Glutamatergic neuron (in vitro differentiated cells): ENCODE data around the gene ANTXR2. TPM values are rescaled to one million over a fixed set of nuclear protein-coding genes. Genes with fewer than 3 reads are reported as not detected.

Experiments
- DNase-seq: peaks from one replicate; pipeline ENCODE4 v3.0.0; 2022
- H3K27ac Mint-ChIP-seq: one replicate; pipeline ENCODE4 v1.8.0; 2020; ENCODE audit warnings: mild to moderate bottlenecking, mixed read lengths, inconsistent platforms; ENCODE audit not compliant: unreplicated experiment
- H3K27me3 Mint-ChIP-seq: one replicate; pipeline ENCODE4 v1.8.0; 2020; ENCODE audit warnings: mild to moderate bottlenecking, moderate library complexity, mixed read lengths, inconsistent platforms; ENCODE audit not compliant: unreplicated experiment
- H3K36me3 Mint-ChIP-seq: one replicate; pipeline ENCODE4 v1.8.0; 2020; ENCODE audit warnings: mild to moderate bottlenecking, mixed read lengths, inconsistent platforms; ENCODE audit not compliant: unreplicated experiment
- H3K4me1 Mint-ChIP-seq: one replicate; pipeline ENCODE4 v1.8.0; 2020; ENCODE audit warnings: mild to moderate bottlenecking, low read depth, mixed read lengths, inconsistent platforms; ENCODE audit not compliant: unreplicated experiment
- H3K4me3 Mint-ChIP-seq: one replicate; pipeline ENCODE4 v1.8.0; 2020; ENCODE audit warnings: mild to moderate bottlenecking, mixed read lengths, inconsistent platforms; ENCODE audit not compliant: unreplicated experiment
- H3K9me3 Mint-ChIP-seq: one replicate; pipeline ENCODE4 v1.8.0; 2020; ENCODE audit warnings: mild to moderate bottlenecking, moderate library complexity, mixed read lengths, inconsistent platforms; ENCODE audit not compliant: unreplicated experiment
- CTCF ChIP-seq: fragments of 200-600 bp; sonication (generic); IDR thresholded peaks from one replicate; pipeline ENCODE4 v1.5.0; 2021; ENCODE audit not compliant: partially characterized antibody, unreplicated experiment
- total RNA-seq: library from RNA; stranded (reverse); fragmentation: NEBNext Ultra II Directional; extraction: Animal tissue kit (Norgen Biotek cat#: 25700); gene quantifications from one replicate; pipeline ENCODE4 v1.2.1, GENCODE V29; 2021; ENCODE audit not compliant: unreplicated experiment

The ANTXR2 gene
- total RNA-seq, 1 donor from 2014 or later: 47.8 TPM

- TF ChIP-seq CTCF: no peak
- H3K27ac Mint-ChIP-seq: no peak overlapping the region
- H3K27me3 Mint-ChIP-seq: peaks cover 4% of the 10 kb centered on the region
- H3K9me3 Mint-ChIP-seq: no peaks in the 10 kb centered on the region
- no peak overlapping the region for H3K4me3 Mint-ChIP-seq
- no peak for DNase-seq
- peaks cover 9% of the 10 kb centered on the region for H3K4me1 Mint-ChIP-seq
- H3K36me3 Mint-ChIP-seq: no peaks in the 10 kb centered on the region
Measured at GRCh38 chr4:80092847-80093246, 19.8 kb upstream of the ANTXR2 start.

- Mint-ChIP-seq H3K4me1 (peaks cover 9% of the 10 kb centered on the region), H3K27ac (no peak overlapping the region), H3K9me3 (no peaks in the 10 kb centered on the region), H3K27me3 (peaks cover 4% of the 10 kb centered on the region), H3K4me3 (no peak overlapping the region), H3K36me3 (no peaks in the 10 kb centered on the region)
- DNase-seq: no peak
- TF ChIP-seq CTCF: no peak
Measured at GRCh38 chr4:80092088-80092487, 19.1 kb upstream of the ANTXR2 start.

DNA sequence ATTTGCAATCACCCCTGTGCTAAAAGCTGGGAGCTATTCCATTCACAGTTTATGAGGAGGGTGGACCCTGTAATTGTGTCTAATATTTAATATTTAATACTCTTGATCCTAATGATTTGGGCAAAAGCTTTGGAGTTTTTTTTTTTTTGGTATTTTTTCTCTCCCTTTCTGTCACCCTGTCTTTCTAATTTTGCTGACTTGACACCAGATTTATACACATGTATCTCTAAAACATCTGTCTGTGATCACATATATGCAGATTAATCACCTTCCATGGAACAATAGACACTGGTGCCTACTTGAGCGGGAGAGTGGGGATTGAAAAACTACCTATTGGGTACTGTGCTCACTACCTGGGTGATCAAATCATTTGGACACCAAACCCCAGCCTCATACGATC, 18.7 kb upstream of the ANTXR2 start:
- Mint-ChIP-seq H3K27me3 (peaks cover 4% of the 10 kb centered on the region), H3K4me3 (no peak overlapping the region), H3K9me3 (no peaks in the 10 kb centered on the region), H3K27ac (no peak overlapping the region), H3K36me3 (no peaks in the 10 kb centered on the region), H3K4me1 (peaks cover 9% of the 10 kb centered on the region)
- DNase-seq: no peak
- TF ChIP-seq CTCF: no peak

DNA sequence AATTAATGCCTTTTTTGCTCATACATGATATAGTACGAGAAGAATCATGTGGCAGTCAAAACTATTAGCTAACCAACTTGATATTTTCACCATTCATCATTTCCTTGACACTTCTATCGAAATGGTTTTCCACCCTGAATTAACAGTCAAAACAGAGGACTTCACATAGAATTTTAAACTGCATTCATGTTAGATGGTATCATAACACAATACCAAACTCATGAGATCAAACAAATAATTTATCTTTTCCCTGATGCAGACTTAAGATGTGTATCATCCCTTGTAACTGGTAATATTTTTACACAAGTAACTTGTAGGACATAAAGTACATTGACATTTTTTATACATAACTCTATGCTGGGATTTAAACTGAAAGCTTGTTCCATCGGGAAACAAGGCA, 18.2 kb upstream of the ANTXR2 start:
- peaks cover 4% of the 10 kb centered on the region for H3K27me3 Mint-ChIP-seq

GRCh38 chr4:80090090-80090489, 17.1 kb upstream of the ANTXR2 start:
- no peak for TF ChIP-seq CTCF
- Mint-ChIP-seq H3K27ac (no peak overlapping the region), H3K4me3 (no peak overlapping the region), H3K36me3 (no peaks in the 10 kb centered on the region), H3K27me3 (peaks cover 4% of the 10 kb centered on the region), H3K4me1 (peaks cover 8% of the 10 kb centered on the region), H3K9me3 (no peaks in the 10 kb centered on the region)
- DNase-seq: no peak

More for the DNA sequence above, 18.2 kb upstream of the ANTXR2 start:
- Mint-ChIP-seq H3K9me3 (no peaks in the 10 kb centered on the region), H3K27ac (no peak overlapping the region), H3K36me3 (no peaks in the 10 kb centered on the region), H3K4me1 (peaks cover 9% of the 10 kb centered on the region), H3K4me3 (no peak overlapping the region)
- no peak for TF ChIP-seq CTCF
- DNase-seq: no peak
